Lower leg skin (tissue), 4 donors: ENCODE data around the gene CST9. TPM values are rescaled to one million over a fixed set of nuclear protein-coding genes. Genes with fewer than 3 reads are reported as not detected.

Source experiments
- DNase-seq, 2 donors: peaks; one replicate each; pipeline ENCODE4 v3.0.0-alpha.2; 2019; ENCODE audit warnings: low spot score in 2 of 2
- H3K4me3 ChIP-seq: fragments of 200-600 bp; sonication (generic); 2 replicates; pipeline ENCODE4 v1.5.1; 2017; ENCODE audit warnings: mild to moderate bottlenecking, low read depth; ENCODE audit not compliant: poor library complexity, severe bottlenecking
- POLR2A ChIP-seq, 2 donors: fragments of 450-650 bp; IDR thresholded peaks; one replicate each; pipeline ENCODE4 v1.6.1; 2016 to 2017; ENCODE audit warnings: antibody characterized with exemption in 2 of 2, mild to moderate bottlenecking in 1 of 2, moderate library complexity in 1 of 2
- WGBS, 2 donors: methylation state at CpG; one replicate each; pipeline ENCODE4 v1.1.5; 2018; 5-methylcytosine and 5-hydroxymethylcytosine counted together
- intact Hi-C: fragments of 100-400 bp; cut with DNase I; formaldehyde crosslinking; loops from one replicate; pipeline ENCODE4 v1.15.0; 2023; ENCODE audit warnings: low total_unique reads
- total RNA-seq, 4 donors: library from RNA; depleted of rRNA; stranded (reverse); fragments of >200 nt; gene quantifications; one replicate each; pipeline ENCODE4 v1.1.0, GENCODE V29; 2016
- TF ChIP-seq, protein P1 (sequence below), 3 donors: fragments of 450-650 bp; IDR thresholded peaks; one replicate each; pipeline ENCODE4 v1.5.1; 2016; ENCODE audit warnings: antibody characterized with exemption in 3 of 3, mild to moderate bottlenecking in 3 of 3, moderate library complexity in 2 of 3

CST9 gene
- total RNA-seq, 4 donors from 2014 or later = not detected

DNA sequence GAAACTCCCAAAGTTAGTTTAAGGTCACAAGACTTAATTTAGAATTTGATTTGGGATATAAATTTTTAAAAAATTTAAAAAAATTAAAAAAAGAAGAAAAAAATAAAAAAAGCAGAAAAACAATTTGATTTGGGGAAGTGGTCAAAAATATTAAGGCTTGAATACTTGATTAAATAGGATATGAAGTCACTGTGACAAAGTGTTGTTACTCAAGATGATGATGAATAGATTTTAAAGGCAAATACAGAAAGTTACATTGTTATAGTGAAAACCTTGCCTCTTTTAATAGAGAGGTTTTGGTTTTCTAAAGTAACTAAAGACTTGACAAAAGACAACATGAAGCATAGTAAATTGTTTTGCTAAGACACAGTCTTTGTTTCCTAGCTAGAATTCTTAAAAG is 7.2 kb downstream of the CST9 start:
- no peak for DNase-seq
- no peak for TF ChIP-seq POLR2A (IDR thresholded peaks at IDR 0.05)
- TF ChIP-seq, protein P1, sequence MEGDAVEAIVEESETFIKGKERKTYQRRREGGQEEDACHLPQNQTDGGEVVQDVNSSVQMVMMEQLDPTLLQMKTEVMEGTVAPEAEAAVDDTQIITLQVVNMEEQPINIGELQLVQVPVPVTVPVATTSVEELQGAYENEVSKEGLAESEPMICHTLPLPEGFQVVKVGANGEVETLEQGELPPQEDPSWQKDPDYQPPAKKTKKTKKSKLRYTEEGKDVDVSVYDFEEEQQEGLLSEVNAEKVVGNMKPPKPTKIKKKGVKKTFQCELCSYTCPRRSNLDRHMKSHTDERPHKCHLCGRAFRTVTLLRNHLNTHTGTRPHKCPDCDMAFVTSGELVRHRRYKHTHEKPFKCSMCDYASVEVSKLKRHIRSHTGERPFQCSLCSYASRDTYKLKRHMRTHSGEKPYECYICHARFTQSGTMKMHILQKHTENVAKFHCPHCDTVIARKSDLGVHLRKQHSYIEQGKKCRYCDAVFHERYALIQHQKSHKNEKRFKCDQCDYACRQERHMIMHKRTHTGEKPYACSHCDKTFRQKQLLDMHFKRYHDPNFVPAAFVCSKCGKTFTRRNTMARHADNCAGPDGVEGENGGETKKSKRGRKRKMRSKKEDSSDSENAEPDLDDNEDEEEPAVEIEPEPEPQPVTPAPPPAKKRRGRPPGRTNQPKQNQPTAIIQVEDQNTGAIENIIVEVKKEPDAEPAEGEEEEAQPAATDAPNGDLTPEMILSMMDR (IDR thresholded peaks at IDR 0.05) = no peak
- no peak overlapping the region for H3K4me3 ChIP-seq
- intact Hi-C loops = no loop called here

DNA sequence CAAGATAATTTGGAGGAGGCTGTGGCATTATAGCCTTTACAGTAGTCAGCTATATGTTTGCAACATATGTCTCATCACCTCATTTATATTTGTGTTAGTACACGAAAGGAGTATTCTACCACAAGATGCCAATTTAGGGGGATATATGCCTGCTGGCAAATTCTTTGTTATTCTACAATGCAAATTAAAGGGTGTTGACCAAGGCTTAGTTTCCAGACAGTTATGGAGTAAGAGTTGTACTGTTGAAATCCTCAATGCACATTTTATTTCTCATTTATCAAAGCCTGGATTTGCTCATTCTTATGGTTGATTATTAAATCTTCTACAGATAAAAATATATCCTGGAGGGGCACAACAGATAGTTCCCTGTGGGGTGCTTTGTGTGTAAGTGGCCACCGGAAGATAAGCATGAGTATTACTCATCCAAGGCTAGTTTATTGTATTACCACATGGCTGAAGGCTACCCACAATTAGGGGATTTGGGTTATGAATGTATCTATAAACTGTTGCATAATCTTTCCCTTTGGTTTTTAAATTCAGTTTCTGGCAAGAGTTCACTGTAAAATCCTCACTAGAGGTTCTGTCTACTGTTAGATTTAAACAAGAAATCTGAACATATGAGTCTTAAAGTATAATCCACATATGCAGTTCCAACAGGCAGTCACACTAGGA is 9.0 kb downstream of the CST9 start:
- TF ChIP-seq, protein P1 (IDR thresholded peaks at IDR 0.05) = no peak
- no peak for TF ChIP-seq POLR2A (IDR thresholded peaks at IDR 0.05)
- WGBS, 2 donors = 62 to 70% methylated on average over 2 of the region's 2 CpGs
- intact Hi-C loops = no loop called here
- H3K4me3 ChIP-seq = no peak overlapping the region
- DNase-seq = no peak

DNA sequence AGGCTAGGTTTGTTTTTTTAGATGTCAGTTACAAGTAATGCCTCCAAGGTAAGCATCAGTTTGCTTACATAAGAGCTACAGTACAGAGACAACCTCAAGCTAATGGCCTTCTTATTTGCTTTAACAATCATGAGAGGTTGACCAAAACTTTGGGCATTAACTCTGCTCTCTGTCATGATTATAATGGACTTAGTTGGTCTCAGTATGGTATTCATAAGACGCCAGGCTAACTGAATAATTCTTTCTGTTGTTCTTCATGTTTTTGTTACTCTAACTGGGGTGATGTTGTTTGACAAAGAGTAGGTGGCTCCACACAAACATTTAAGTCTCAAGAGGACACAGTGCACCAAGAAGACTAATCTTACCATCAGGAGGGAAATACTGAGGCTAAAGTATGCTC is 9.8 kb downstream of the CST9 start:
- H3K4me3 ChIP-seq = no peak overlapping the region
- no peak for DNase-seq
- WGBS, 2 donors = 82% methylated on average over 1 of the region's 1 CpG
- intact Hi-C loops = no loop called here
- TF ChIP-seq, protein P1 (IDR thresholded peaks at IDR 0.05) = no peak
- no peak for TF ChIP-seq POLR2A (IDR thresholded peaks at IDR 0.05)

DNA sequence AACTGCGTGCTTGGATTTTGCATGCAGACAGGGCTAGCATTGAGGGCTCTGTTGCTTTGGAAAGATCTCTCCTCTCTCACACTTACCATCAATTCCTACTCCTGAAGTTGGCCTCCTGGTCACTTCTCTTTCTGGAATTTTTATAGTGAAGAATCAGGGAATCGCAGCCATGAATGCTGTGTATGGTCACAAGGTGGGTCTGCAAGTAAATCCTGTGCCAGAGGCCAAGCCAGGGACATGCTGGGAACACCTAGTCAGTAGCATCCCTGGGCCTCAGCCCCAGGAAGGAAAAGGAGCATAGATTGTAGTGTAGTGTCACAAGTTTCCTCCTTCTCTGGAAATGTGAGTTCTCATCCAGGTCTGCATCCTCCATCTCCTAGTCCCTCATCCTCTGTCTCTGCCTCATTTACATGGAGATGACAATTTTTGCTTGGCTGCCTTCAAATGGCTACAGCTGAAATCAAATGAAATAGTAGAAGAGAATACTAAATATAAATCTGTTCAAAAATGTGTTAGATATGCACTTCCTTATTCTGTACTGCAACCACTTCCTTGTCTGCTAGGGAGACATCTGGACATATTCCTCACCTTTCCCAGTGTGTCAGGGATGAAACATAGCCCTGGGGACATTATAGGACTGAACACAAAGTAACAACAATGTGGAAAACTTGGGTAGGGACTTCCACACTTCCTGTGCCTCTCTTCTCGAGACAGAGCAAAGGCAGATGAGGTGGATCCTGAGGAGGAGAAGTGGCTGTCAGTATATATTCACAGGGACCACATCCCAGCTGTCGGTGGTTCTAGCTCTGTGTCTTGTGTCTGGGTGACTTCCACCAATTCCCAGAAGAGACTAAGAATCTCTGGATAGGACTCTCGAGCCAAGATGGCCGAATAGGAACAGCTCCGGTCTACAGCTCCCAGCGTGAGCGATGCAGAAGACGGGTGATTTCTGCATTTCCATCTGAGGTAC is 17.0 kb downstream of the CST9 start:
- 87 to 88% methylated on average over 10 of the region's 10 CpGs for WGBS, 2 donors

DNA sequence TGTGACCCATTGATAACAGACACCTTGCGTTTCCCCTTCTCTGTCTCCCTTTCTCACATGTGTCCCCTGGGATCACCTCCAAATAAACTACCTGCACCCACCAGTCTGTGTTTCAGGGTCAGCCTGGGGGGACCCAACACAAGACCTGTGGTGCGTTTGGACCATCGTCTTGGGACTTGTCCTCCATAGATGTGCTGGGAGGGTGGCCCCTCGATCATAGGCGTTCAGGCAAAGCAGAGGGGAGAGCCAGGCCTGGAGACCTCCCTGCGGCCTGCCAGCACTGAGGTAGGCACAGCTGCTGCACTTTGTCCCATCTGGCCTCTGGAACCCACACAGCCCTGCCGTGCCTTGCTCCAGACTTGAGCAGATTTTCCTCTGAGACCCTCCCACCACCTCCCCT is 18.1 kb downstream of the CST9 start:
- TF ChIP-seq, protein P1 (IDR thresholded peaks at IDR 0.05) = no peak
- TF ChIP-seq POLR2A (IDR thresholded peaks at IDR 0.05) = no peak
- intact Hi-C loops = no loop called here

More for the DNA sequence above, 17.0 kb downstream of the CST9 start:
- intact Hi-C loops = no loop called here
- peak in 1 of 2 donors; percentile 61 for DNase-seq
- H3K4me3 ChIP-seq = no peak overlapping the region
- no peak for TF ChIP-seq POLR2A (IDR thresholded peaks at IDR 0.05)
- TF ChIP-seq, protein P1 (IDR thresholded peaks at IDR 0.05) = no peak

More for the DNA sequence above, 18.1 kb downstream of the CST9 start:
- H3K4me3 ChIP-seq = no peak overlapping the region
- DNase-seq = peak in 1 of 2 donors; percentile 21
- 81 to 87% methylated on average over 7 of the region's 7 CpGs for WGBS, 2 donors
